ENCODE results near the gene CCSER2.
A peak's percentile ranks its signal among the peaks of the same experiment; 100 is the strongest.
"Not testable (repeated sequence)": the region's sequence is repeated elsewhere in the genome, so short reads cannot be mapped to it uniquely, and the experiment has no call there.

The CCSER2 gene

GRCh38 chr10:84317174-84317573 is 11.2 kb upstream of the CCSER2 start:
- DNase-seq = no peak

DNA sequence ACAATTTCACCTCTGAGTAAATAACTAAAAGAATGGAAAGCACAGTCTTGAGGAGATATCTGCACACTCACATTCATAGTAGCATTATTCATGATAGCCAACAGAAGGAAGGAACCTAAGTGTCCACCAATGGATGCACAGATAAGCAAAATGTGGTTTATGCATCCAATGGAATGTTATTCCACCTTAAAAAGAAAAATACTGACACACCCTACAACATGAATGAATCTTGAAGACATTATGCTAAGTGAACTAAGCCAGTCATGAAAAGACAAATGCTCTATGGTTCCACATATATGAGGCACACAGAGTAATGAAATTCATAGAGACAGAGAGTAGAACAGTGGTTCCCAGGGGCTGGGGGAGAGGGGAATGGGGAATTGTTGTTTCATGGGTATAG is 6.5 kb upstream of the CCSER2 start:
- DNase-seq = no peak

DNA sequence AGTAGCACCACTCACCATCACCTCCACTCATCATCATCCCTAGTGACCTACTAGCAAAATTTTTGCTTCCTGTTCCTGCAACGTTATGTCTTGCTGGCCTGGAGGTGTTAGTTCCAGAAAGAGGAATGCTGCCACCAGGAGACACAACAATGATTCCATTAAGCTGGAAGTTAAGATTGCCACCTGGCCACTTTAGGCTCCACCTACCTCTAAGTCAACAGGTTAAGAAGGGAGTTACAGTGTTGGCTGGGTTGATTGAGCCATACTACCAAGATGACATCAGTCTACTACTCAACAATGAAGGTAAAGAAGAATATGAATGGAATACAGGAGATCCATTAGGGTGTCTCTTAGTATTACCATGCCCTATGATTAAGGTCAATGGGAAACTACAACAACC is 4.8 kb upstream of the CCSER2 start:
- DNase-seq = not testable (repeated sequence)

GRCh38 chr10:84326995-84327394 is 1.4 kb upstream of the CCSER2 start:
- DNase-seq = not testable (repeated sequence)

DNA sequence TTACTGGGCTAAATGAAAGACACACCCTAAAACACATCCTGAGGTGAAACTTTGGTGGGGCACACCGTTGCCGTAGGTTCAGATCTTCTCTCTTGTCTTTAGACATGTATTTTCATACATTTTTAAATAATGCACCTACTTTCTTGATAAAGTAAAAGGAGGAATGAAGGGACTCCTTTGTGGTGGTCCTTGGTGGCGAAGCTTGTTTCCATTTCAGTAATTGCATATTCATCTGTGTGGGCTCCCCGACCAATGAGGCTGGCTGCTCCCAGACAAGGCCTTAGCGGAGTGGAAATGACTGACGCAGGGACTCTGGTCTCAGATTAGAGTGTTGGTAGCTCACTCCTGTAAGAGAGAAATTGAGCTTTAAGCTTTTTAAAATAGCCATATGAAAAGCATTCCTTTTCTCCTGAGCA is 815 bp downstream of the CCSER2 start:
- DNase-seq = peak; percentile 82

- no peak for DNase-seq
Measured at GRCh38 chr10:84329986-84330651, 1.7 kb downstream of the CCSER2 start.

- DNase-seq = no peak
Measured at GRCh38 chr10:84331091-84331490, 2.7 kb downstream of the CCSER2 start.

DNA sequence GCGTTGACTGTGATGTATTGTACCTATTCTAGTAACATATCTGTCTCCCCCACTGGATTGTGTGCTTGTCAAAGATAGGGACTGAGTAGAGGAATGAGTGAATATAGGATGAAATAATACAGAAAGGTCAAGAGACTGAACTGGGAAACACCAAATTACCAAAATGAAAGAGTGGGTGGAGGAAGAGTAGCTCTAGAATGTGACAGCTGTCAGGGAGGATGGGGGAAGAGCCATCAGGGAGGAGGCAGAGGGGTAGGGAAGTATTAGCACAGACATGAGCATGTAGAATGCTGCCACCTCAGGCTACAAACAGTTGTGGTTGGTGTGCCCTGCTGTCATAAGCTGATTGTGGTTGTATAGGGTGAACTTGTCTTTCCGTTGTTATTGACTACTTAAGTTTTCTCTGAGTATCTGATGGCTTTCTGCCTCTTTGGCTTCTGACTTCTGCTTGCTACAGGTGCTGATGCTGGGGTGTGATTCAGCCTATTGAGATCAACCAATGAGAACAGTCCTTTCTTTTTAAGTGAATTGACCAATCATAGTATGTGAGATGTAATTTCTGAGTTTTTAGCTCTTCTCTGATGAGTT is 5.6 kb downstream of the CCSER2 start:
- DNase-seq = peak; percentile 70

DNA sequence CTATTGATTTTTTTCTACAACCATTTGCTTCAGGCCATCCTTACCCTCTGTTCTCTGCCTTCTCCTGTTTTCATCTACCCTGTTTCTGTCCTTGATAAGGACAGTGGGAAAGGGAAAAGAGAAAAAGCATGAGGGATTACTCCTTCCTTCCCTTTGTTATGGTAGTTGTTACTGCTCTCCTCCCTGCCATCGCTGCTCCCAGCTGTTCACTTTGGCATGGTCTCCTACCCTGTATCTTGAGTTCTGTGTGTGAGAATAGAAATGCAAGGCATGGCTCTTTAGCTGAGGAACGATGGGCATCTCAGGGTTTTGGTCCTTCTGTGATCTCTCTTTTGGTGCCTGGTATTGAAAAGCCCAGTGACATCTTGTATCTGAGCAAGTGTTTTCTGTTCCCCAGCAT is 6.4 kb downstream of the CCSER2 start:
- DNase-seq = no peak

DNA sequence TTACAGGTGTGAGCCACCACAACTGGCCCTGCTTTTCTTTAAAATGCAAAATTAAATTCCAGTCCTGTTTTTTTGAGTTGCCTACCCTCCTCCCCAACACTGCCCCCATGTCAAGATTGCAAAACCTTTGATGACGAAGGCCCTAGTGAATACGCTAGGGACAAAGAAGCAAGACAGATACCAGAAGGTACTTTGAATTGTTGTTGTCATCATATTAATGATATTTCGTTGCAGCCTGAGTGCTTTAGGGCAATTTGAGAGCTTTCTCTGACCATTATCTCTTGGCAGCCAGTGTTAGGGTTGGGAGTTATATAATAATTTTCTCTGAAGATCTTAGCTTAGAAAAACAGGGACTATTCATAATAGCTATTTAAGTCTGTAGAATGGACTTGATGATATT is 7.1 kb downstream of the CCSER2 start:
- no peak for DNase-seq

DNA sequence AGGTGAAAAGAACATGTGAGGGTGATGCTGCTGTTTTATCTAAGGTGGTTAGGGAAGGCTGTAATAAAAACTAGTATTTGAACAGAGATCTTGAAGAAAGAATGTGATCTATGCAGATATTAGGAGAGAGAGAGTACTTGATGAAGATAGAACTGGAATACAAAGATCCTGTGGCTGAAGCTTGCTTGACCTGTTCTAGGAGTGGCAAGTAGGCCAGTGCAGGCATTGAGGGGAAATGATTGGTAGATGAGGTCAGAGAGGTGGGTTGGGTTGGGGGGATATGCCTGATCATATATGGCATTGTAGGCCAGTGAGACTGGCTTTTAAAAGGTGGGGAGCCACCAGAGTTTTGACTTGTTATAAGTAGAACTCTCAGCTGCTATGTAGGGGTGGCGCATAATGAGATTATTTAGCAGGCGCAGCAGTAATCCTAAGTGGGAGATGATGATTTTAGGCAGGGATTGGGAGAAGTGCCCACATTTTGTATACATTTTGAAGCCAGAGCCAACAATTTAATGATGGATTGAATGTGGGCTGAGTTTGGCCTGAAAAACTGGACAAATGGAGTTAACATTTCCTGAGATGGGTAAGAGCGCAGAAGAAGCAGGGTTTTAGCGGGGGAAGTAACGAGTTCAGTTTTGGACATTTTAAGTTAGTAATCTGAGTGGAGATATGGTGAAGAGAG is 8.2 kb downstream of the CCSER2 start:
- DNase-seq = no peak

GRCh38 chr10:84337199-84337598 is 8.8 kb downstream of the CCSER2 start:
- DNase-seq = no peak

GRCh38 chr10:84339025-84339424 is 10.6 kb downstream of the CCSER2 start:
- DNase-seq = no peak

GRCh38 chr10:84340187-84340586 is 11.8 kb downstream of the CCSER2 start:
- DNase-seq = no peak

- no peak for DNase-seq
Measured at GRCh38 chr10:84340632-84341537, 12.5 kb downstream of the CCSER2 start.

DNA sequence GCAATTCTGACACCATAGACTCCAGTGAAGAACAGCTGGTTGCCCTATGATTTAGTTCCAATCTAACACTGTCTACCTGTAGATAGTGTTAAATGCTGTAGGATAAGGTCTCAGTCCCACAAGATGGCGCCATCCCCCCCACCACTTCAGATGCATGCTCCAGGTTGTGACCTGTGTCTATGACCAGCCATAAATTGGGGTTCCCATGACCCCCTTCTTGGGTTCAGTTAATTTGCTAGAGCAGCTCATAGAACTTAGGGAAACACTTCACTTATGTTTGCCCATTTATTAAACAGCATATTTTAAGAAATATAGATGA is 13.1 kb downstream of the CCSER2 start:
- DNase-seq = peak; percentile 44

- DNase-seq = no peak
Measured at GRCh38 chr10:84341983-84342382, 13.6 kb downstream of the CCSER2 start.

DNA sequence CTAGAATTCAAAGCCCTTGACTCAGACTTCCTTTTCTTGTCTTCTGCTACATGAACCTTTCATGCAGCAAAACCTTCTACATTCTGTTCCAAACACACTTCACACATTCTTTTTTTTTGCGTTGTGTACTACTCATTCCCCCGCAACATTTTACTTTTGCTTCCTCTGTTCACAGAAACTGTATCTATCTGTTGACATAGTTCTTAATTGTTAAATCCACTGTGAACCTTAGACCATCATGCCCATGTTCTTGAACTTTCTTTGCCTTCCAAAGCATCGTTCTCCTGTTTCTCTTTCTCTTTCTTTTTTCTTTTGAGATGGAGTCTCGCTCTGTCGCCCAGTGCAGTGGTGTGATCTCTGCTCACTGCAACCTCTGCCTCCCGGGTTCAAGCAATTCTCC is 14.2 kb downstream of the CCSER2 start:
- no peak for DNase-seq

DNA sequence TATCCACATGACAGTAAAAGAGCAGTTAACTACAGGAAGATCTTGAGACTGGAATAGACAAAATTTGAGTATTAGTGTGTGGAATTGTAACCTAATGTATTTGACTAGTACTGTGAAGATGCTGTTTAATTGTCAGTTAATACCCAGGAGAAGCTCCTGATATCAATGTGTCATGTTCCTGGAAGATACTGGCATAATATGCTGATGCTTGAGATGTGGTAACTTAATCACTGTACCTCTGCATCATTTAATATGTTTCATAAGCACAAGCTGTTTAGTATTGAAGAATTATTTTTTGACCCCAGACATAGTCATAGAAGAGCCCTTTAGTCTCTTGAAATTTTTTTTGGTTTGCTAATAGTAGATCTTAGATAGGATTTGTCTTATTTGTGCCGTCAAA is 15.4 kb downstream of the CCSER2 start:
- DNase-seq = no peak

GRCh38 chr10:84344526-84344925 is 16.1 kb downstream of the CCSER2 start:
- DNase-seq = no peak

GRCh38 chr10:84347575-84348002 is 19.2 kb downstream of the CCSER2 start:
- DNase-seq = not testable (repeated sequence)

- no peak for DNase-seq
Measured at GRCh38 chr10:84348447-84348846, 20.1 kb downstream of the CCSER2 start.

DNA sequence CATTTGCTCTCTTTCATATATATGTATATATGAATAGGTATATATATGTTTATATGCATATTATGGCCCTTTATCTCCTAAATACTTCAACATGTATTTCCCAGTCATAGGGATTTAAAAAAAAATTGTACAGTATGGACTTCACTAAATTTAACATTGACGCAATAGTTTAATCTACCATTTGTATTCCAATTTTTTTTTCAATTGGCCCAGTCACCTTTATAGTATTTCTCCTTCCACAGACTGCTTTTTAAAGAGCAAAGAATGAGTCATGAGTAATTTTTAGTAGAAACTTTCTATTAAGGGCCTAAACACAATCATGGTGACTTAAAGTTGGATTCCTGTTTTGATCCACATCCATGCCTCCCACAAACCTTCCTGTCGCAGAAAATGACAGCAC is 20.5 kb downstream of the CCSER2 start:
- DNase-seq = no peak
